ENCODE measurements around the gene MMD2.

MMD2 gene

GRCh38 chr7:4929005-4929404 lies 30.0 kb downstream of the MMD2 start:
- Histone ChIP-seq H3K9ac (ENCODE audit: low read depth, low read length) (no peak overlapping the region), H3K4me3 (ENCODE audit: low read depth, low read length) (no peak overlapping the region), H3K4me1 (ENCODE audit: control insufficient read depth, insufficient read depth, low read length) (no peaks in the 10 kb centered on the region), H3K36me3 (ENCODE audit: control insufficient read depth, insufficient read depth, low read length) (no peaks in the 10 kb centered on the region), H3K27ac (ENCODE audit: low read depth, low read length) (no peak overlapping the region), H3K27me3 (ENCODE audit: control insufficient read depth, insufficient read depth, low read length) (no peaks in the 10 kb centered on the region), H3K9me3 (ENCODE audit: control insufficient read depth, insufficient read depth, low read length) (no peaks in the 10 kb centered on the region)

- Histone ChIP-seq H3K9me3 (ENCODE audit: control insufficient read depth, insufficient read depth, low read length) (no peaks in the 10 kb centered on the region), H3K4me1 (ENCODE audit: control insufficient read depth, insufficient read depth, low read length) (no peaks in the 10 kb centered on the region), H3K9ac (ENCODE audit: low read depth, low read length) (no peak overlapping the region), H3K27me3 (ENCODE audit: control insufficient read depth, insufficient read depth, low read length) (no peaks in the 10 kb centered on the region), H3K27ac (ENCODE audit: low read depth, low read length) (no peak overlapping the region), H3K36me3 (ENCODE audit: control insufficient read depth, insufficient read depth, low read length) (no peaks in the 10 kb centered on the region), H3K4me3 (ENCODE audit: low read depth, low read length) (no peak overlapping the region)
Observed at GRCh38 chr7:4928445-4928844, 30.5 kb downstream of the MMD2 start.

- no peaks in the 10 kb centered on the region for H3K36me3 ChIP-seq (ENCODE audit: control insufficient read depth, insufficient read depth, low read length)
- peaks cover 3% of the 10 kb centered on the region; the same call in 1 of the 2 replicates for H3K9me3 ChIP-seq (ENCODE audit: control insufficient read depth, insufficient read depth, low read length)
- H3K27me3 ChIP-seq (ENCODE audit: control insufficient read depth, insufficient read depth, low read length): no peaks in the 10 kb centered on the region
Observed at GRCh38 chr7:4919969-4920766, 38.8 kb downstream of the MMD2 start.

GRCh38 chr7:4916113-4916512 lies 42.9 kb downstream of the MMD2 start:
- H3K27me3 ChIP-seq (ENCODE audit: control insufficient read depth, insufficient read depth, low read length): no peaks in the 10 kb centered on the region
- no peak overlapping the region for H3K27ac ChIP-seq (ENCODE audit: low read depth, low read length)
- H3K4me3 ChIP-seq (ENCODE audit: low read depth, low read length): no peak overlapping the region
- H3K9me3 ChIP-seq (ENCODE audit: control insufficient read depth, insufficient read depth, low read length): peaks cover 3% of the 10 kb centered on the region; the same call in 1 of the 2 replicates
- no peaks in the 10 kb centered on the region for H3K36me3 ChIP-seq (ENCODE audit: control insufficient read depth, insufficient read depth, low read length)
- H3K4me1 ChIP-seq (ENCODE audit: control insufficient read depth, insufficient read depth, low read length): no peaks in the 10 kb centered on the region
- no peak overlapping the region for H3K9ac ChIP-seq (ENCODE audit: low read depth, low read length)

More at GRCh38 chr7:4919969-4920766, 38.8 kb downstream of the MMD2 start:
- no peak overlapping the region for H3K9ac ChIP-seq (ENCODE audit: low read depth, low read length)
- no peak overlapping the region for H3K27ac ChIP-seq (ENCODE audit: low read depth, low read length)
- H3K4me3 ChIP-seq (ENCODE audit: low read depth, low read length): no peak overlapping the region
- no peaks in the 10 kb centered on the region for H3K4me1 ChIP-seq (ENCODE audit: control insufficient read depth, insufficient read depth, low read length)

- no peak overlapping the region for H3K9ac ChIP-seq (ENCODE audit: low read depth, low read length)
- no peaks in the 10 kb centered on the region for H3K27me3 ChIP-seq (ENCODE audit: control insufficient read depth, insufficient read depth, low read length)
- H3K9me3 ChIP-seq (ENCODE audit: control insufficient read depth, insufficient read depth, low read length): no peaks in the 10 kb centered on the region
- no peak overlapping the region for H3K4me3 ChIP-seq (ENCODE audit: low read depth, low read length)
- no peak overlapping the region for H3K27ac ChIP-seq (ENCODE audit: low read depth, low read length)
- no peaks in the 10 kb centered on the region for H3K4me1 ChIP-seq (ENCODE audit: control insufficient read depth, insufficient read depth, low read length)
- no peaks in the 10 kb centered on the region for H3K36me3 ChIP-seq (ENCODE audit: control insufficient read depth, insufficient read depth, low read length)
Observed at GRCh38 chr7:4911111-4911828, 47.7 kb downstream of the MMD2 start.

GRCh38 chr7:4906682-4907081 lies 52.3 kb downstream of the MMD2 start:
- H3K36me3 ChIP-seq (ENCODE audit: control insufficient read depth, insufficient read depth, low read length): no peaks in the 10 kb centered on the region
- no peaks in the 10 kb centered on the region for H3K9me3 ChIP-seq (ENCODE audit: control insufficient read depth, insufficient read depth, low read length)

GRCh38 chr7:4905171-4905570 lies 53.8 kb downstream of the MMD2 start:
- Histone ChIP-seq H3K4me1 (ENCODE audit: control insufficient read depth, insufficient read depth, low read length) (no peaks in the 10 kb centered on the region), H3K9ac (ENCODE audit: low read depth, low read length) (no peak overlapping the region), H3K27ac (ENCODE audit: low read depth, low read length) (no peak overlapping the region), H3K9me3 (ENCODE audit: control insufficient read depth, insufficient read depth, low read length) (no peaks in the 10 kb centered on the region), H3K36me3 (ENCODE audit: control insufficient read depth, insufficient read depth, low read length) (no peaks in the 10 kb centered on the region), H3K4me3 (ENCODE audit: low read depth, low read length) (no peak overlapping the region), H3K27me3 (ENCODE audit: control insufficient read depth, insufficient read depth, low read length) (no peaks in the 10 kb centered on the region)

More at GRCh38 chr7:4906682-4907081, 52.3 kb downstream of the MMD2 start:
- no peak overlapping the region for H3K4me3 ChIP-seq (ENCODE audit: low read depth, low read length)
- no peaks in the 10 kb centered on the region for H3K4me1 ChIP-seq (ENCODE audit: control insufficient read depth, insufficient read depth, low read length)
- no peak overlapping the region for H3K27ac ChIP-seq (ENCODE audit: low read depth, low read length)
- no peak overlapping the region for H3K9ac ChIP-seq (ENCODE audit: low read depth, low read length)
- H3K27me3 ChIP-seq (ENCODE audit: control insufficient read depth, insufficient read depth, low read length): no peaks in the 10 kb centered on the region

GRCh38 chr7:4904346-4904745 lies 54.6 kb downstream of the MMD2 start:
- Histone ChIP-seq H3K9ac (ENCODE audit: low read depth, low read length) (no peak overlapping the region), H3K9me3 (ENCODE audit: control insufficient read depth, insufficient read depth, low read length) (no peaks in the 10 kb centered on the region), H3K27me3 (ENCODE audit: control insufficient read depth, insufficient read depth, low read length) (no peaks in the 10 kb centered on the region), H3K4me3 (ENCODE audit: low read depth, low read length) (no peak overlapping the region), H3K27ac (ENCODE audit: low read depth, low read length) (no peak overlapping the region), H3K4me1 (ENCODE audit: control insufficient read depth, insufficient read depth, low read length) (no peaks in the 10 kb centered on the region), H3K36me3 (ENCODE audit: control insufficient read depth, insufficient read depth, low read length) (no peaks in the 10 kb centered on the region)

GRCh38 chr7:4895766-4896165 lies 63.2 kb downstream of the MMD2 start:
- Histone ChIP-seq H3K27ac (ENCODE audit: low read depth, low read length) (no peak overlapping the region), H3K9ac (ENCODE audit: low read depth, low read length) (no peak overlapping the region), H3K4me1 (ENCODE audit: control insufficient read depth, insufficient read depth, low read length) (no peaks in the 10 kb centered on the region), H3K4me3 (ENCODE audit: low read depth, low read length) (no peak overlapping the region), H3K9me3 (ENCODE audit: control insufficient read depth, insufficient read depth, low read length) (no peaks in the 10 kb centered on the region; the same call in 1 of the 2 replicates), H3K36me3 (ENCODE audit: control insufficient read depth, insufficient read depth, low read length) (no peaks in the 10 kb centered on the region), H3K27me3 (ENCODE audit: control insufficient read depth, insufficient read depth, low read length) (no peaks in the 10 kb centered on the region)

GRCh38 chr7:4894482-4894881 lies 64.5 kb downstream of the MMD2 start:
- no peaks in the 10 kb centered on the region for H3K4me1 ChIP-seq (ENCODE audit: control insufficient read depth, insufficient read depth, low read length)
- no peak overlapping the region for H3K4me3 ChIP-seq (ENCODE audit: low read depth, low read length)
- H3K27ac ChIP-seq (ENCODE audit: low read depth, low read length): no peak overlapping the region
- H3K9ac ChIP-seq (ENCODE audit: low read depth, low read length): no peak overlapping the region
- no peaks in the 10 kb centered on the region; the same call in 1 of the 2 replicates for H3K9me3 ChIP-seq (ENCODE audit: control insufficient read depth, insufficient read depth, low read length)
- no peaks in the 10 kb centered on the region for H3K27me3 ChIP-seq (ENCODE audit: control insufficient read depth, insufficient read depth, low read length)
- no peaks in the 10 kb centered on the region for H3K36me3 ChIP-seq (ENCODE audit: control insufficient read depth, insufficient read depth, low read length)

- no peaks in the 10 kb centered on the region for H3K4me1 ChIP-seq (ENCODE audit: control insufficient read depth, insufficient read depth, low read length)
- no peaks in the 10 kb centered on the region for H3K27me3 ChIP-seq (ENCODE audit: control insufficient read depth, insufficient read depth, low read length)
- H3K9me3 ChIP-seq (ENCODE audit: control insufficient read depth, insufficient read depth, low read length): no peaks in the 10 kb centered on the region; the same call in 1 of the 2 replicates
- no peak overlapping the region for H3K4me3 ChIP-seq (ENCODE audit: low read depth, low read length)
- no peak overlapping the region for H3K9ac ChIP-seq (ENCODE audit: low read depth, low read length)
- no peaks in the 10 kb centered on the region for H3K36me3 ChIP-seq (ENCODE audit: control insufficient read depth, insufficient read depth, low read length)
- H3K27ac ChIP-seq (ENCODE audit: low read depth, low read length): no peak overlapping the region
Observed at GRCh38 chr7:4893929-4894475, 65.0 kb downstream of the MMD2 start.

Data from HUES48 (cell line).